Measurements from ENCODE around the gene SCT. TPM values are rescaled to one million over a fixed set of nuclear protein-coding genes. Genes with fewer than 3 reads are reported as not detected.

The SCT gene
- total RNA-seq, 1 donor from 2014 or later: not detected

GRCh38 chr11:611001-611996 lies 15.7 kb downstream of the SCT start:
- Histone ChIP-seq H3K4me1 (peaks cover 11 to 14% of the 10 kb centered on the region in 2 donors), H3K27me3 (no peaks in the 10 kb centered on the region), H3K4me3 (no peak overlapping the region), H3K27ac (no peak overlapping the region), H3K36me3 (peaks cover 69% of the 10 kb centered on the region in 2 donors), H3K9me3 (no peaks in the 10 kb centered on the region)
- no peak for DNase-seq (ENCODE audit: low spot score in 2 of 2)
- intact Hi-C loops (cut with DNase I): no loop called here
- TF ChIP-seq CTCF (IDR thresholded peaks at IDR 0.05): no peak

- TF ChIP-seq CTCF (IDR thresholded peaks at IDR 0.05): no peak
- intact Hi-C loops (cut with DNase I): no loop called here
- H3K9me3 ChIP-seq: no peaks in the 10 kb centered on the region
- DNase-seq (ENCODE audit: low spot score in 2 of 2): no peak
- H3K27me3 ChIP-seq: no peaks in the 10 kb centered on the region
- H3K4me3 ChIP-seq: no peak overlapping the region
- no peak overlapping the region for H3K27ac ChIP-seq
- H3K4me1 ChIP-seq: peaks cover 11 to 12% of the 10 kb centered on the region in 2 donors
- H3K36me3 ChIP-seq: peaks cover 79 to 80% of the 10 kb centered on the region in 2 donors
Measured at GRCh38 chr11:610146-610801, 16.7 kb downstream of the SCT start.

- intact Hi-C loops (cut with DNase I): no loop called here
- Histone ChIP-seq H3K36me3 (peaks cover 88 to 89% of the 10 kb centered on the region in 2 donors), H3K9me3 (no peaks in the 10 kb centered on the region), H3K27me3 (no peaks in the 10 kb centered on the region), H3K4me1 (peaks cover 2 to 5% of the 10 kb centered on the region in 2 donors), H3K4me3 (no peak overlapping the region), H3K27ac (no peak overlapping the region)
- no peak for TF ChIP-seq CTCF (IDR thresholded peaks at IDR 0.05)
- no peak for DNase-seq (ENCODE audit: low spot score in 2 of 2)
Measured at GRCh38 chr11:609341-609811, 17.6 kb downstream of the SCT start.

- Histone ChIP-seq H3K27ac (no peak overlapping the region), H3K4me1 (peaks cover 0 to under 1% of the 10 kb centered on the region in 2 donors), H3K9me3 (no peaks in the 10 kb centered on the region), H3K27me3 (no peaks in the 10 kb centered on the region), H3K4me3 (no peak overlapping the region), H3K36me3 (peaks cover 94% of the 10 kb centered on the region in 2 donors)
- intact Hi-C loops (cut with DNase I): no loop called here
- DNase-seq (ENCODE audit: low spot score in 2 of 2): no peak
- no peak for TF ChIP-seq CTCF (IDR thresholded peaks at IDR 0.05)
Measured at GRCh38 chr11:608791-609251, 18.2 kb downstream of the SCT start.

- no peaks in the 10 kb centered on the region for H3K4me1 ChIP-seq
- H3K27me3 ChIP-seq: no peaks in the 10 kb centered on the region
- no peak overlapping the region for H3K27ac ChIP-seq
- peaks cover 97 to 98% of the 10 kb centered on the region in 2 donors for H3K36me3 ChIP-seq
- intact Hi-C loops (cut with DNase I): no loop called here
- TF ChIP-seq CTCF (IDR thresholded peaks at IDR 0.05): no peak
- H3K9me3 ChIP-seq: no peaks in the 10 kb centered on the region
- H3K4me3 ChIP-seq: no peak overlapping the region
- no peak for DNase-seq (ENCODE audit: low spot score in 2 of 2)
Measured at GRCh38 chr11:607971-608659, 18.9 kb downstream of the SCT start.

Data from ascending aorta (tissue), 2 donors.